VCaP (cell line): ENCODE results near the gene DNAJC4.

ENCODE experiments used
- H3K27ac ChIP-seq: fragments of 450-650 bp; 2 replicates; pipeline ENCODE4 v1.5.1; 2017
- CTCF ChIP-seq: fragments of 450-650 bp; conservative IDR thresholded peaks from 2 replicates; pipeline ENCODE4 v1.5.1; 2017; ENCODE audit warnings: mild to moderate bottlenecking, moderate library complexity

Gene DNAJC4

GRCh38 chr11:64220271-64220670 is 10.1 kb upstream of the DNAJC4 start:
- no peak for TF ChIP-seq CTCF
- peak overlapping the region; percentile 80 for H3K27ac ChIP-seq

- H3K27ac ChIP-seq: peak overlapping the region; percentile 80
Measured at GRCh38 chr11:64220798-64221197, 9.6 kb upstream of the DNAJC4 start.

GRCh38 chr11:64222651-64223000 is 7.7 kb upstream of the DNAJC4 start:
- H3K27ac ChIP-seq: peak overlapping the region; percentile 94
- TF ChIP-seq CTCF: no peak

More at GRCh38 chr11:64220798-64221197, 9.6 kb upstream of the DNAJC4 start:
- no peak for TF ChIP-seq CTCF

GRCh38 chr11:64223001-64223651 is 7.2 kb upstream of the DNAJC4 start:
- H3K27ac ChIP-seq: peak overlapping the region; percentile 94
- TF ChIP-seq CTCF: no peak

GRCh38 chr11:64224151-64224890 is 6.0 kb upstream of the DNAJC4 start:
- no peak for TF ChIP-seq CTCF
- peak overlapping the region; percentile 94 for H3K27ac ChIP-seq

- no peak for TF ChIP-seq CTCF
- peak overlapping the region; percentile 94 for H3K27ac ChIP-seq
Measured at GRCh38 chr11:64224891-64225607, 5.3 kb upstream of the DNAJC4 start.

GRCh38 chr11:64225608-64226506 is 4.5 kb upstream of the DNAJC4 start, which contains the start of the genes NUDT22 and TRPT1:
TSS of gene NUDT22 (plus strand) at chr11:64226274. CDS start at chr11:64226653, 379 bp downstream.
TSS of gene TRPT1 (minus strand) at chr11:64226186. CDS start at chr11:64225860, 326 bp downstream.
- peak; percentile 67 for TF ChIP-seq CTCF
- H3K27ac ChIP-seq: peak within 1 kb of the TSS; percentile 94
